ENCODE measurements around the gene CDH12.
"Not testable (repeated sequence)": the region's sequence is repeated elsewhere in the genome, so short reads cannot be mapped to it uniquely, and the experiment has no call there.

Gene CDH12

GRCh38 chr5:22111320-22111719 is 741.8 kb downstream of the CDH12 start:
- DNase-seq, result no peak

- DNase-seq, result no peak
Observed at GRCh38 chr5:22109315-22109714, 743.8 kb downstream of the CDH12 start.

- DNase-seq, result no peak
Observed at GRCh38 chr5:22108545-22108944, 744.6 kb downstream of the CDH12 start.

- no peak for DNase-seq
Observed at GRCh38 chr5:22102823-22103359, 750.3 kb downstream of the CDH12 start.

- DNase-seq, result no peak
Observed at GRCh38 chr5:22088517-22088916, 764.6 kb downstream of the CDH12 start.

- DNase-seq, result no peak
Observed at GRCh38 chr5:22079566-22079965, 773.6 kb downstream of the CDH12 start.

GRCh38 chr5:22079002-22079401 is 774.1 kb downstream of the CDH12 start:
- no peak for DNase-seq

- peak; percentile 12 to 69 (median 34) for DNase-seq
Observed at GRCh38 chr5:22076586-22076985, 776.6 kb downstream of the CDH12 start.

GRCh38 chr5:22070186-22070728 is 782.9 kb downstream of the CDH12 start:
- no peak for DNase-seq

- DNase-seq, result no peak
Observed at GRCh38 chr5:22063717-22064116, 789.4 kb downstream of the CDH12 start.

- DNase-seq, result no peak
Observed at GRCh38 chr5:22058620-22059019, 794.5 kb downstream of the CDH12 start.

GRCh38 chr5:22057012-22057411 is 796.1 kb downstream of the CDH12 start:
- no peak for DNase-seq

GRCh38 chr5:22056601-22057000 is 796.5 kb downstream of the CDH12 start:
- DNase-seq, result no peak

GRCh38 chr5:22053195-22053594 is 799.9 kb downstream of the CDH12 start:
- no peak for DNase-seq

GRCh38 chr5:22051881-22052280 is 801.3 kb downstream of the CDH12 start:
- no peak for DNase-seq

- DNase-seq, result no peak
Observed at GRCh38 chr5:22050931-22051330, 802.2 kb downstream of the CDH12 start.

GRCh38 chr5:22044229-22044628 is 808.9 kb downstream of the CDH12 start:
- peak in 1 of 4 experiments; percentile 6 for DNase-seq

- no peak for DNase-seq
Observed at GRCh38 chr5:22036061-22036460, 817.1 kb downstream of the CDH12 start.

GRCh38 chr5:22033066-22033465 is 820.1 kb downstream of the CDH12 start:
- no peak for DNase-seq

- DNase-seq, result no peak
Observed at GRCh38 chr5:22023784-22024183, 829.4 kb downstream of the CDH12 start.

- DNase-seq, result not testable (repeated sequence)
Observed at GRCh38 chr5:22012893-22013292, 840.3 kb downstream of the CDH12 start.

GRCh38 chr5:22010808-22011207 is 842.3 kb downstream of the CDH12 start:
- not testable (repeated sequence) for DNase-seq

- DNase-seq, result not testable (repeated sequence)
Observed at GRCh38 chr5:22001097-22001496, 852.0 kb downstream of the CDH12 start.

GRCh38 chr5:21985799-21986198 is 867.3 kb downstream of the CDH12 start:
- not testable (repeated sequence) for DNase-seq

- DNase-seq, result not testable (repeated sequence)
Observed at GRCh38 chr5:21951571-21951970, 901.6 kb downstream of the CDH12 start.

All from suppressor macrophage (primary cell).